ENCODE results near the gene CT45A9. TPM values are rescaled to one million over a fixed set of nuclear protein-coding genes. Genes with fewer than 3 reads are reported as not detected.
"Not testable (repeated sequence)": the region's sequence is repeated elsewhere in the genome, so short reads cannot be mapped to it uniquely, and the experiment has no call there.

CT45A9 gene, protein sequence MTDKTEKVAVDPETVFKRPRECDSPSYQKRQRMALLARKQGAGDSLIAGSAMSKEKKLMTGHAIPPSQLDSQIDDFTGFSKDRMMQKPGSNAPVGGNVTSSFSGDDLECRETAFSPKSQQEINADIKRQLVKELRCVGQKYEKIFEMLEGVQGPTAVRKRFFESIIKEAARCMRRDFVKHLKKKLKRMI
- total RNA-seq: not detected in 2 replicates

DNA sequence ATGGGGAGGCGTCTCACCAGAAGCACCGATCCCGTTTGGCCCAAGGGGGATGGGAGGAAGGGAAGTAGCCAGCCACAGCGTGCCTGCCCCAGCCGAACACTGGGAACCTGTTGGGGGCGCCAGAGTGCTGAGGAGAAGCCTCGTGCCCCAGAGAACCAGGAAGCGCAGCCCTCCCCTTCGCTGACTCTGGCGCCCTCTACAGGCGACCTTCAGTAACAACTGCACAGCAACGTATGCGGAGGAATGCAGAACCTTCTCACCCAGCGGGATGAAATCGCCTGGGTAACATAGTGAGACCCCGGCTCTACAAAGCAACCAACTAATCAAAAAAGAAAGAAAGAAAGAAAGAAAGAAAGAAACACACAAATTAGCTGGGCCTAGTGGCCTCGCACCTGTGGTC, at the start of gene CT45A9:
CT45A9 (minus strand) TSS at position 101 of the 400 bp plus-strand sequence. CDS start 3,751 bp downstream, outside the sequence.
- DNase-seq (ENCODE audit: low read depth in 2 of 2): not testable (repeated sequence)

DNA sequence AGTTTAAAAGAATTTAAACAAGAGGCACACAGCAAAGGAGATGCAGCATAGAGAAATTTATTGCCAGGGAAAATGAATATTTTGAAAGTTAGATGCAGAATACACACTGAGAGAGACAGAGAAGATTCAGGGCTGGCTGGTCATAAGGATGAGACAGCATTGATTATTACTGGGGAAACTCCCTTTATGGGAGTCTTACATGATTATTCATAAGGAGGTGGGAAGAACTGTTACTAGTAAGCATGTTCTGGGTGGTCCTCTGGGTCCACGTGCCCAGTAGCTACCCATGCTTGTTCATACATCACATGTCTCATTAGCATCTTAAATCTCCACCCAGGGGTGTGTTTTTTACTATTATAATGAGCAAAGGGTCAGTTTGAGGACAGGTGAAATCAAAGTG, 48.9 kb upstream of the CT45A9 start:
- DNase-seq (ENCODE audit: low read depth in 2 of 2): not testable (repeated sequence)

DNA sequence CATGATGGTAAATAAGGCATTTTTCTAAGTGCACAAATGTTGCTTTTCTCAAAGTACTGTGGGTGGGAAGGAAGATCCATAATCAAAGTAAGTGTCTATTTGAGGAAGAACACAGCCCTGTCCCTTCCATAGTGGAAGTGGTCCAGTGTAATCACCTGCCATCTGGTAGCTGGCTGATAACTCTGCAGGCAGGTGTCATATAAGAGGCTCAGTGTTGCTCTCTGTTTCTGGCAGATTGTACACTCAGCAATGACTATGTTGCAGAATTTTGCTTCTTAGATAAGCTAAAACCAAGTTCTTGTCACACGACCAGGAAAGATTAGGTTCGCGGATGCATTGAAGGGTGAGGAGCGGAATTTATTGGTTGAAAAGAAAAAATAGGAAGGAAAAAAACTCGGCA, 42.8 kb upstream of the CT45A9 start:
- DNase-seq (ENCODE audit: low read depth in 2 of 2): no peak

DNA sequence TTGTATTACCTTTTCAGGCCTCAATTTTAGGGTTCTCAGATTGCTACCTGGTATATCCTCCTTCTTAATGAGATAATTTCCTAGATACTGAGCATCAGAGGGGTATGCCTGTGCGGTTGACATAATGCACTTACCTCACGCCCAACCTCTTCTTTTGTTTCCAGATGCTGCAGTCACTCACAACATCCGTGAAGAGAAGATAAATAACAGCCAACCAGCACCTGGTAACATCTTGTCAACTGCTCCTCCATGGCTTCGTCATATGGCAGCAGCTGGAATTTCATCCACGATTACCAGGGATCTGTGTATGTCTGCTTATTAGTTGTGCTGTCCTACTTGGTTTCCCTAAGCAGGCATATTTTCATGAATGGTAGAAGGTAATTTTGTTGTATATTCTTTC, 38.6 kb upstream of the CT45A9 start:
- DNase-seq (ENCODE audit: low read depth in 2 of 2): no peak

DNA sequence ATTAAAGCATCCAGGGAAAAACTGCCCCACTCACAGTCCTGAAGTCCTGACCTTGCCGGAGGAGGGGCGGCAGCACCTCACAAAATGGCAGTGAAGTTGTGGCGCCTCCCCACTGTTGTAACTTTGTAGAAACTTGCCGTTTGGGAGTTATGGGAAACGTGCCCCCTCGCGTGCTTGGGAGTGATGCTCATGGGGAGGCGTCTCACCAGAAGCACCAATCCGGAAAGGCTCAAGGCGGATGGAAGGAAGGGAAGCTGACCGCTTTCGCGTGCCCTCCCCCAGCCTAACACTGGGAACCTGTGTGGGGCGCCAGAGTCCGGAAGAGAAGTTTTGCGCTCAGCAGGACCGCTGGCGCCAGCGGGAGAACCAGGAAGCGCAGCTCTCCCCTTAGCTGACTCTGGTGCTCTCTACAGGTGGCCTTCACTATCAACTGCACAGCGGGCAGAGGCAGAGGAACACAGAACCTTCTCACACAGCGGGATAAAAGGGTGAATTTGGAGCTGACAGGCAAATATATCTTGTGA, 21.7 kb upstream of the CT45A9 start, which contains the start of the genes CT45A10 and SAGE1:
CT45A10 (minus strand) TSS at position 151 of the 524 bp plus-strand sequence. CDS start 8,100 bp downstream, outside the sequence.
SAGE1 (plus strand) TSS at position 423 of the 524 bp plus-strand sequence. CDS start 2,527 bp downstream, outside the sequence.
- no peak for DNase-seq (ENCODE audit: low read depth in 2 of 2)

DNA sequence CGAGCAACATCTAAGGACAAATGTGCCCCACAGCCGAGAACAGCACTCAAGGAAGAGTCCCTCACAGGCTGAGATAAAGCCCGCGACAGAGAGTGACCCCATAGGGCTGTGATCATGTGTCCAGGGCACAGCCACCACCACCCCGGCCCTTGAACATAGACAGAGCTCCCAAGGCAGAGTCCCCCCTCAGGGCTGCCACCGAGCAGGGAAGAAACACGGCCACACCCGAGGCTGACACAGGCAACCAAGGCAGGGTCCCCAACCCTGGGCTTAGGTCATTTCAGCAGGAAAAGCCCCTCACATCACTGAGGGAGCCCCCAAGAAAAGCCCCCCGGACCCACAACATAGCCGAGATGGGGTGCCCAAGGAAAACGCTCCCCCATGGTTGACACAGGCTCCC, 21.2 kb upstream of the CT45A9 start:
- no peak for DNase-seq (ENCODE audit: low read depth in 2 of 2)

DNA sequence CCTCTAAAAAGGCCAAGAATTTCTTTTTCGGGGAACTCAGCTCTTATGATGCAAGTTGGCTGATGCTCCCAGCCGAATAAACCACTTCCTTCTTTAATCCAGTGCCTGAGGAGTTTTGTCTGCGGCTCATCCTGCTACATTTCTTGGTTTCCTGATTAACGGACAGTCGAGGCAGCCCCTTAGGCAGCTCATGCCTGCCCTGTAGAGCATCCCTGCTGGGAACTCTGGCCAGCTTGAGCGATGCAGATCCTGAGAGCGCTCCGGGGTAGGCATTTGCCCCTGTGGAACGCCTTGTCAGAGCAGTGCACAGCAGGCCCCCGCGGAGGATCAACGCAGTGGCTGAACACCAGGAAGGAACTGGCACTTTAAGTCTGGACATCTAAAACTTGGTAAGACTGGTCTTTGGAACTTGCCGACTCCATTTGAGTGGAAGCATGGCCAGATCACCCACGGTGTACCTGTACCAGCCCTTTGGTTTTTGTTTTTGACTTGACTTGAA, 18.5 kb upstream of the CT45A9 start:
- DNase-seq (ENCODE audit: low read depth in 2 of 2): no peak

DNA sequence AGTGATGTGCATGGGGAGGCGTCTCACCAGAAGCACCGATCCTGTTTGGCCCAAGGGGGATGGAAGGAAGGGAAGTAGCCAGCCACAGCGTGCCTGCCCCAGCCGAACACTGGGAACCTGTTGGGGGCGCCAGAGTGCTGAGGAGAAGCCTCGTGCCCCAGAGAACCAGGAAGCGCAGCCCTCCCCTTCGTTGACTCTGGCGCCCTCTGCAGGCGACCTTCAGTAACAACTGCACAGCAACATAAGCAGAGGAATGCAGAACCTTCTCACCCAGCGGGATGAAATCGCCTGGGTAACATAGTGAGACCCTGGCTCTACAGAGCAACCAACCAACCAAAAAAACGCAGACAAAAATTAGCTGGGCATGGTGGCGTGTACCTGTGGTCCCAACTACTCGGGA, 17.4 kb upstream of the CT45A9 start:
- DNase-seq (ENCODE audit: low read depth in 2 of 2): not testable (repeated sequence)

DNA sequence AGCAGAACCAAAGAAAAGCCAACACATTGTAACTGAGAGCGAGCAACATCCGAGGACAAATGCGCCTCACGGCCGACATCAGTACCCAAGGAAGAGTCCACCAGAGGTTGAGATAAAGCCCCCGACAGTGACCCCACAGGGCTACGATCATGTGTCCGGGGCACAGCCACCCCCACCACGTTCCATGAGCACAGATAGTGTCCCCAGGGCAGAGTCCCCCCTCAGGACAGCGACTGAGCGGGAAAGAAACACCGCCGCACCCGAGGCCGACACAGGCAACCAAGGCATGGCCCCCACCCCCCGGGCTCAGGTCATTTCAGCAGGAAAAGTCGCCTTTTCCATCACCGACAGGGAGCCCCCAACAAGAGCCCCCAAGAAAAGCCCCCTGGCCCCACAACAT, 16.6 kb upstream of the CT45A9 start:
- DNase-seq (ENCODE audit: low read depth in 2 of 2): not testable (repeated sequence)

DNA sequence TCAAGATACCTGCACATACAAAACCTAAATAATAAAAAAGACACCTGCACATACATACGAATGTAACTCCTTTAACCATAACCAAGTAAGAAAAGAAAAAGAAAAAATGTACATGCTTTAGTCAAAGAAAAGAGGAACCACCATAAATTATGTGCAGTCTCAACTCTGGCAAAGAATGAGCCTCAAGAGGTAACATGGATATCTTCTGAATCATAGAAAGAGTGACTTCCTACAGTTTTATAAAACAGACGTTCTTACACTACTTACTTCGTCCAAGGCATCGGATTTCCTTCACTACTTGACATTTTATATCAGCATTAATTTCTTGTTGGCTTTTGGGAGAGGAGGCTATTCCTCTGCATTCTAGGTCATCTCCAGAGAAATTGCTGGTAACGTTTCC, 11.1 kb upstream of the CT45A9 start:
- not testable (repeated sequence) for DNase-seq (ENCODE audit: low read depth in 2 of 2)

DNA sequence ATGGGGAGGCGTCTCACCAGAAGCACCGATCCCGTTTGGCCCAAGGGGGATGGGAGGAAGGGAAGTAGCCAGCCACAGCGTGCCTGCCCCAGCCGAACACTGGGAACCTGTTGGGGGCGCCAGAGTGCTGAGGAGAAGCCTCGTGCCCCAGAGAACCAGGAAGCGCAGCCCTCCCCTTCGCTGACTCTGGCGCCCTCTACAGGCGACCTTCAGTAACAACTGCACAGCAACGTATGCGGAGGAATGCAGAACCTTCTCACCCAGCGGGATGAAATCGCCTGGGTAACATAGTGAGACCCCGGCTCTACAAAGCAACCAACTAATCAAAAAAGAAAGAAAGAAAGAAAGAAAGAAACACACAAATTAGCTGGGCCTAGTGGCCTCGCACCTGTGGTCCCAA, 17.2 kb downstream of the CT45A9 start, which contains the start of gene CT45A8:
CT45A8 (minus strand) TSS at position 101 of the 400 bp plus-strand sequence. CDS start 3,755 bp downstream, outside the sequence.
- DNase-seq (ENCODE audit: low read depth in 2 of 2): not testable (repeated sequence)

DNA sequence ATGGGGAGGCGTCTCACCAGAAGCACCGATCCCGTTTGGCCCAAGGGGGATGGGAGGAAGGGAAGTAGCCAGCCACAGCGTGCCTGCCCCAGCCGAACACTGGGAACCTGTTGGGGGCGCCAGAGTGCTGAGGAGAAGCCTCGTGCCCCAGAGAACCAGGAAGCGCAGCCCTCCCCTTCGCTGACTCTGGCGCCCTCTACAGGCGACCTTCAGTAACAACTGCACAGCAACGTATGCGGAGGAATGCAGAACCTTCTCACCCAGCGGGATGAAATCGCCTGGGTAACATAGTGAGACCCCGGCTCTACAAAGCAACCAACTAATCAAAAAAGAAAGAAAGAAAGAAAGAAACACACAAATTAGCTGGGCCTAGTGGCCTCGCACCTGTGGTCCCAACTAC, 34.4 kb downstream of the CT45A9 start, which contains the start of gene CT45A7:
CT45A7 (minus strand) TSS at position 101 of the 400 bp plus-strand sequence. CDS start 3,747 bp downstream, outside the sequence.
- DNase-seq (ENCODE audit: low read depth in 2 of 2): not testable (repeated sequence)

DNA sequence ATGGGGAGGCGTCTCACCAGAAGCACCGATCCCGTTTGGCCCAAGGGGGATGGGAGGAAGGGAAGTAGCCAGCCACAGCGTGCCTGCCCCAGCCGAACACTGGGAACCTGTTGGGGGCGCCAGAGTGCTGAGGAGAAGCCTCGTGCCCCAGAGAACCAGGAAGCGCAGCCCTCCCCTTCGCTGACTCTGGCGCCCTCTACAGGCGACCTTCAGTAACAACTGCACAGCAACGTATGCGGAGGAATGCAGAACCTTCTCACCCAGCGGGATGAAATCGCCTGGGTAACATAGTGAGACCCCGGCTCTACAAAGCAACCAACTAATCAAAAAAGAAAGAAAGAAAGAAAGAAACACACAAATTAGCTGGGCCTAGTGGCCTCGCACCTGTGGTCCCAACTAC, 51.7 kb downstream of the CT45A9 start, which contains the start of gene CT45A2:
CT45A2 (minus strand) TSS at position 101 of the 400 bp plus-strand sequence. CDS start 3,747 bp downstream, outside the sequence.
- DNase-seq (ENCODE audit: low read depth in 2 of 2): not testable (repeated sequence)

Other genes starting within 250 kb of the CT45A9 start
- gene CT45A1, start 158.2 kb downstream of the CT45A9 start, total RNA-seq: not detected in 2 replicates
- not detected in 2 replicates for gene CT45A3, start 103.6 kb downstream of the CT45A9 start, total RNA-seq
- not detected in 2 replicates for gene CT45A5, start 86.3 kb downstream of the CT45A9 start, total RNA-seq
- not detected in 2 replicates for gene CT45A6, start 69.0 kb downstream of the CT45A9 start, total RNA-seq
- not detected in 2 replicates for gene CT45A2, start 51.8 kb downstream of the CT45A9 start, total RNA-seq
- not detected in 2 replicates for gene CT45A7, start 34.5 kb downstream of the CT45A9 start, total RNA-seq
- gene CT45A8, start 17.3 kb downstream of the CT45A9 start, total RNA-seq: not detected in 2 replicates
- not detected in 2 replicates for gene CT45A10, start 21.6 kb upstream of the CT45A9 start, total RNA-seq
- not detected in 2 replicates for gene SAGE1, start 21.9 kb upstream of the CT45A9 start, total RNA-seq
- gene MMGT1, start 102.2 kb upstream of the CT45A9 start, total RNA-seq: 5.4 and 6.3 TPM in 2 replicates
- 16.3 and 16.6 TPM in 2 replicates for gene SLC9A6, start 113.6 kb upstream of the CT45A9 start, total RNA-seq

Data from dermis microvascular lymphatic vessel endothelial cell (primary cell).